Endometrium (tissue), 2 donors: ENCODE measurements around the gene UHMK1.
"Not testable (repeated sequence)": the region's sequence is repeated elsewhere in the genome, so short reads cannot be mapped to it uniquely, and the experiment has no call there.

Experiments used
- FAIRE-seq: peaks from 2 replicates; lab custom pipeline; 2012; peaks lifted over from hg19 to GRCh38; lab: Jason Lieb, UNC
- donor health status: control.
- donor health status: control.

The UHMK1 gene

GRCh38 chr1:162497723-162498495, at the start of gene UHMK1:
Gene UHMK1 (plus strand): TSS chr1:162497818. CDS start chr1:162498001, 183 bp downstream.
- FAIRE-seq: no peak

GRCh38 chr1:162454361-162454760, 43.3 kb upstream of the UHMK1 start:
- FAIRE-seq: not testable (repeated sequence)

- no peak for FAIRE-seq
Observed at GRCh38 chr1:162456323-162456722, 41.3 kb upstream of the UHMK1 start.

GRCh38 chr1:162458236-162458635, 39.4 kb upstream of the UHMK1 start:
- no peak for FAIRE-seq

- not testable (repeated sequence) for FAIRE-seq
Observed at GRCh38 chr1:162462425-162462824, 35.2 kb upstream of the UHMK1 start.

GRCh38 chr1:162463021-162463420, 34.6 kb upstream of the UHMK1 start:
- no peak for FAIRE-seq

- no peak for FAIRE-seq
Observed at GRCh38 chr1:162466797-162467196, 30.8 kb upstream of the UHMK1 start.

GRCh38 chr1:162470216-162470615, 27.4 kb upstream of the UHMK1 start:
- no peak for FAIRE-seq

GRCh38 chr1:162471290-162471853, 26.2 kb upstream of the UHMK1 start:
- no peak for FAIRE-seq

- FAIRE-seq: no peak
Observed at GRCh38 chr1:162475089-162475488, 22.5 kb upstream of the UHMK1 start.

GRCh38 chr1:162475539-162476185, 22.0 kb upstream of the UHMK1 start:
- FAIRE-seq: no peak

GRCh38 chr1:162476620-162477019, 21.0 kb upstream of the UHMK1 start:
- no peak for FAIRE-seq

- FAIRE-seq: no peak
Observed at GRCh38 chr1:162485236-162485635, 12.4 kb upstream of the UHMK1 start.

- no peak for FAIRE-seq
Observed at GRCh38 chr1:162487241-162487640, 10.4 kb upstream of the UHMK1 start.

- FAIRE-seq: no peak
Observed at GRCh38 chr1:162488219-162488618, 9.4 kb upstream of the UHMK1 start.

GRCh38 chr1:162495531-162496233, 1.9 kb upstream of the UHMK1 start:
- not testable (repeated sequence) for FAIRE-seq

- FAIRE-seq: no peak
Observed at GRCh38 chr1:162497104-162497722, 405 bp upstream of the UHMK1 start.

- FAIRE-seq: no peak
Observed at GRCh38 chr1:162498496-162498810, 835 bp downstream of the UHMK1 start.

- no peak for FAIRE-seq
Observed at GRCh38 chr1:162500805-162501204, 3.2 kb downstream of the UHMK1 start.

- FAIRE-seq: no peak
Observed at GRCh38 chr1:162502077-162502476, 4.5 kb downstream of the UHMK1 start.

- no peak for FAIRE-seq
Observed at GRCh38 chr1:162502928-162503327, 5.3 kb downstream of the UHMK1 start.

GRCh38 chr1:162527314-162527713, 29.7 kb downstream of the UHMK1 start:
- FAIRE-seq: no peak
